HFF-Myc (cell line): ENCODE measurements around the gene IL1RAPL1.
"Not testable (repeated sequence)": the region's sequence is repeated elsewhere in the genome, so short reads cannot be mapped to it uniquely, and the experiment has no call there.

ENCODE experiments used
- DNase-seq: peaks from one replicate; pipeline ENCODE4 v3.0.0-alpha.2; 2011; ENCODE audit warnings: low read depth; ENCODE audit errors: extremely low read depth
- H3K4me3 ChIP-seq: replicated peaks from 2 replicates; pipeline ENCODE4 v1.5.1; 2011; ENCODE audit warnings: low read depth, mild to moderate bottlenecking, control low read depth, low read length
- CTCF ChIP-seq: IDR thresholded peaks from 2 replicates; pipeline ENCODE4 v1.5.1; 2012; ENCODE audit warnings: mild to moderate bottlenecking, low read depth, low read length, control low read depth; ENCODE audit errors: missing control alignments

Gene IL1RAPL1

GRCh38 chrX:28787206-28787605 lies 200.0 kb downstream of the IL1RAPL1 start:
- H3K4me3 ChIP-seq, result no peak overlapping the region
- DNase-seq, result peak; percentile 2
- TF ChIP-seq CTCF, result no peak

DNA sequence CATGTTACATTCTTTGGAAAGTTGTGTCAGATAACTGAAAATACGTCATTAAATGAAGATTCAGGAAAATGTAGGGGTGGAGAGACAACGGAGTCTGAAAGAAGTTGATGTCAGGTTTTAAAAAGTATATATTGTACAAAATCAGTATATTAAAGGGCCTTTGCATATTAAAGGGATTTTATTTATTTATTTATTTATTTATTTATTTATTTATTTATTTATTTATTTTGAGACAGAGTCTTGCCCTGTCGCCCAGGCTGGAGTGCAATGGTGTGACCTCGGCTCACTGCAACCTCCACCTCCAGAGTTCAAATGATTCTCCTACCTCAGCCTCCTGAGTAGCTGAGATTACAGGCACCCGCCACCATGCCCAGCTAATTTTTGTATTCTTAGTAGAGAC lies 213.4 kb downstream of the IL1RAPL1 start:
- not testable (repeated sequence) for H3K4me3 ChIP-seq, DNase-seq

GRCh38 chrX:28802625-28803024 lies 215.4 kb downstream of the IL1RAPL1 start:
- no peak overlapping the region for H3K4me3 ChIP-seq
- DNase-seq, result no peak
- TF ChIP-seq CTCF, result no peak

GRCh38 chrX:28835991-28836390 lies 248.7 kb downstream of the IL1RAPL1 start:
- TF ChIP-seq CTCF, result no peak
- no peak overlapping the region for H3K4me3 ChIP-seq
- DNase-seq, result no peak

DNA sequence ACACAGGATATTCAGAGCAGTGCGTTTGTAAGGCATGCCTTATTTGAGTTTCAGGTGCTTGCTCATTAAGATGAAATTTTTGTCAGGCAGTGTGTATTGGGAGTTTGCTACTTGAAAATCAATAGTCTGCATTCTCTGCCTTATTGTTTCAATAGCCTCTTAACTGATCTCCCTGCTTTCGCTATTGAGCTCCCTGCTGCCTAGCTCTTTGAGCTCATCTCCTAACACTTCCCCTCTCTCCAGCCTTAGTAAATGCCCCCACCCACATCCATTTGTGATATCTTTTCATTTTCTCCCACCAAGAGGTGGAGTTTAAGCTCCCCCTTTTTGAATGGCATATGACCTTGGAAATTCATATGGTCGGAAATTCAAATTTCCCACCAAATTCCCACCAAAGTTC lies 256.6 kb downstream of the IL1RAPL1 start:
- no peak for TF ChIP-seq CTCF
- DNase-seq, result no peak
- no peak overlapping the region for H3K4me3 ChIP-seq

- no peak for TF ChIP-seq CTCF
- H3K4me3 ChIP-seq, result no peak overlapping the region
- peak; percentile 1 for DNase-seq
Observed at GRCh38 chrX:28847423-28847822, 260.2 kb downstream of the IL1RAPL1 start.

DNA sequence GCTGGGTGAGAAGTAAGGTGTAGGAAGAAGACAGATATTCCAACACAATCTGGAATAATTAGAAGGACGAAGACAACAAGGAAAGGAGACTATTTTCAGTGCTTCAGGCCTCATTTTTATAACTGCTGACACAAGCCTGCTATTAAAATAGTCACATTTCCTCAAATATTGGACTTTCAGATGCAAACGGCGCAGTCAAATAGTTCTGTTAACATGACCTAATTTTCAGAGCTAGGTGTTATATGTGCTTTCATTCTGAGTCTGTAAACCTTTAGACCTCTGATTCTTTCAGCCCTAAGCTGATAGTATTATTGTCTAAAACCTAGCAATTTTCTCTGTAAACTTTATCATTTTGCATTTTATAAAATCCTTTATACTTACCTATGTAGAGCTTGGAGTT lies 261.5 kb downstream of the IL1RAPL1 start:
- no peak for TF ChIP-seq CTCF
- DNase-seq, result no peak
- no peak overlapping the region for H3K4me3 ChIP-seq
